Body of pancreas (tissue), 4 donors: ENCODE measurements around the gene PREB. TPM values are rescaled to one million over a fixed set of nuclear protein-coding genes. Genes with fewer than 3 reads are reported as not detected.

Experiments used
- ATAC-seq: fragments of 150-250 bp; one replicate; pipeline ENCODE4 v1.9.1; 2016
- DNase-seq, 4 donors: peaks; one replicate each; pipeline ENCODE4 v3.0.0-alpha.2; 2019
- H3K27ac ChIP-seq, 4 donors: fragments of 200-600 bp; sonication (generic); 1 replicate in 3 of 4; 2 replicates in 1 of 4; pipeline versions ENCODE4 v1.5.1 to v1.6.1; 2016 to 2019; ENCODE audit warnings: mild to moderate bottlenecking in 1 of 4, mixed read lengths in 1 of 4, moderate library complexity in 1 of 4
- H3K27me3 ChIP-seq, 2 donors: fragments of 200-600 bp; sonication (generic); one replicate each; pipeline ENCODE4 v1.6.0; 2016; ENCODE audit warnings: mild to moderate bottlenecking in 1 of 2
- H3K36me3 ChIP-seq, 2 donors: fragments of 200-600 bp; sonication (generic); replicated peaks in 1 of 2; 2 replicates each; pipeline ENCODE4 v1.5.1; 2016; ENCODE audit warnings: low read depth in 2 of 2; ENCODE audit not compliant: insufficient read depth in 1 of 2
- H3K4me1 ChIP-seq: fragments of 200-600 bp; sonication (generic); one replicate; pipeline ENCODE4 v1.6.0; 2016
- H3K4me3 ChIP-seq, 2 donors: fragments of 200-600 bp; sonication (generic); 1 replicate in 1 of 2; 2 replicates in 1 of 2; pipeline ENCODE4 v1.5.1; 2016 to 2019
- H3K9me3 ChIP-seq, 3 donors: fragments of 200-600 bp; sonication (generic); 1 replicate in 2 of 3; 2 replicates in 1 of 3; pipeline ENCODE4 v1.5.1; 2016
- POLR2A ChIP-seq, 3 donors: fragments of 450-650 bp; IDR thresholded peaks; one replicate each; pipeline ENCODE4 v1.6.1; 2016; ENCODE audit warnings: antibody characterized with exemption in 3 of 3, mild to moderate bottlenecking in 2 of 3
- WGBS, 2 donors: methylation state at CpG; one replicate each; pipeline ENCODE4 v1.1.5; 2017; 5-methylcytosine and 5-hydroxymethylcytosine counted together
- intact Hi-C: fragments of 100-400 bp; cut with DNase I; formaldehyde crosslinking; loops from one replicate; pipeline ENCODE4 v1.15.1; 2023
- total RNA-seq, 2 donors: library from RNA; depleted of rRNA; stranded (reverse); fragments of >200 nt; gene quantifications; one replicate each; pipeline ENCODE4 v1.1.0, GENCODE V29; 2016
- TF ChIP-seq, protein P1 (sequence below), 7 experiments: fragments of 450-650 bp in 4 of 7; fragments of 200-600 bp in 3 of 7; sonication (generic) in 3 of 7; IDR thresholded peaks; one replicate each; pipeline ENCODE4 v1.5.1; 2016 to 2019; ENCODE audit warnings: antibody characterized with exemption in 7 of 7

PREB gene
- total RNA-seq, 2 donors from 2014 or later: 56.3 to 103 TPM

DNA sequence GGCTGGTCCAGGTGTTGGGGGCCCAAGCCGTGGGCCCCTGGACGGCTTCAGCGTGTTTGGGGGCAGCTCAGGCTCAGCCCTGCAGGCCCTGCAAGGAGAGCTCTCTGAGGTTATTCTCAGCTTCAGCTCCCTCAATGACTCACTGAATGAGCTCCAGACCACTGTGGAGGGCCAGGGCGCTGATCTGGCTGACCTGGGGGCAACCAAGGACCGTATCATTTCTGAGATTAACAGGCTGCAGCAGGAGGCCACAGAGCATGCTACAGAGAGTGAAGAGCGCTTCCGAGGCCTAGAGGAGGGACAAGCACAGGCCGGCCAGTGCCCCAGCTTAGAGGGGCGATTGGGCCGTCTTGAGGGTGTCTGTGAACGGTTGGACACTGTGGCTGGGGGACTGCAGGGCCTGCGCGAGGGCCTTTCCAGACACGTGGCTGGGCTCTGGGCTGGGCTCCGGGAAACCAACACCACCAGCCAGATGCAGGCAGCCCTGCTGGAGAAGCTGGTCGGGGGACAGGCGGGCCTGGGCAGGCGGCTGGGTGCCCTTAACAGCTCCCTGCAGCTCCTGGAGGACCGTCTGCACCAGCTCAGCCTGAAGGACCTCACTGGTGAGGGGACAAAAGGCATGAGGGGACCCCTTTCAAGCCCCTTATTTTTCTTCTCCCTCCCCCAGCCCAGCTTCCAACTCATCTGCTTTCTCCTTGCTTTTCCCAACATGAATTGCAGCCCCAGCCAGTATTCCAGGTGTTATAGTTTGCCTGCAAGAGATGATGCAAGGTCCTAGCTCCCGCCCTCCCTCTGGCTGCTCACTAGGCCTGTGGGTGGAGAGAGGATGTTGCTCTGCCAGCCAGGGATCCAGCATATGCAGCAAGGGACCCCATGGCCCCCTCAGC lies 50.8 kb downstream of the PREB start:
- H3K4me1 ChIP-seq: peaks cover 39% of the 10 kb centered on the region
- no peak overlapping the region for H3K27ac ChIP-seq
- H3K27me3 ChIP-seq: no peaks in the 10 kb centered on the region
- DNase-seq: no peak
- H3K9me3 ChIP-seq: no peaks in the 10 kb centered on the region
- 79 to 80% methylated on average over 8 to 20 of the region's 20 CpGs for WGBS, 2 donors
- intact Hi-C loops: no loop called here
- no peak for ATAC-seq
- no peak overlapping the region for H3K4me3 ChIP-seq
- no peak for TF ChIP-seq POLR2A (IDR thresholded peaks at IDR 0.05)
- TF ChIP-seq, protein P1, sequence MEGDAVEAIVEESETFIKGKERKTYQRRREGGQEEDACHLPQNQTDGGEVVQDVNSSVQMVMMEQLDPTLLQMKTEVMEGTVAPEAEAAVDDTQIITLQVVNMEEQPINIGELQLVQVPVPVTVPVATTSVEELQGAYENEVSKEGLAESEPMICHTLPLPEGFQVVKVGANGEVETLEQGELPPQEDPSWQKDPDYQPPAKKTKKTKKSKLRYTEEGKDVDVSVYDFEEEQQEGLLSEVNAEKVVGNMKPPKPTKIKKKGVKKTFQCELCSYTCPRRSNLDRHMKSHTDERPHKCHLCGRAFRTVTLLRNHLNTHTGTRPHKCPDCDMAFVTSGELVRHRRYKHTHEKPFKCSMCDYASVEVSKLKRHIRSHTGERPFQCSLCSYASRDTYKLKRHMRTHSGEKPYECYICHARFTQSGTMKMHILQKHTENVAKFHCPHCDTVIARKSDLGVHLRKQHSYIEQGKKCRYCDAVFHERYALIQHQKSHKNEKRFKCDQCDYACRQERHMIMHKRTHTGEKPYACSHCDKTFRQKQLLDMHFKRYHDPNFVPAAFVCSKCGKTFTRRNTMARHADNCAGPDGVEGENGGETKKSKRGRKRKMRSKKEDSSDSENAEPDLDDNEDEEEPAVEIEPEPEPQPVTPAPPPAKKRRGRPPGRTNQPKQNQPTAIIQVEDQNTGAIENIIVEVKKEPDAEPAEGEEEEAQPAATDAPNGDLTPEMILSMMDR (IDR thresholded peaks at IDR 0.05): no peak
- no peaks in the 10 kb centered on the region for H3K36me3 ChIP-seq

DNA sequence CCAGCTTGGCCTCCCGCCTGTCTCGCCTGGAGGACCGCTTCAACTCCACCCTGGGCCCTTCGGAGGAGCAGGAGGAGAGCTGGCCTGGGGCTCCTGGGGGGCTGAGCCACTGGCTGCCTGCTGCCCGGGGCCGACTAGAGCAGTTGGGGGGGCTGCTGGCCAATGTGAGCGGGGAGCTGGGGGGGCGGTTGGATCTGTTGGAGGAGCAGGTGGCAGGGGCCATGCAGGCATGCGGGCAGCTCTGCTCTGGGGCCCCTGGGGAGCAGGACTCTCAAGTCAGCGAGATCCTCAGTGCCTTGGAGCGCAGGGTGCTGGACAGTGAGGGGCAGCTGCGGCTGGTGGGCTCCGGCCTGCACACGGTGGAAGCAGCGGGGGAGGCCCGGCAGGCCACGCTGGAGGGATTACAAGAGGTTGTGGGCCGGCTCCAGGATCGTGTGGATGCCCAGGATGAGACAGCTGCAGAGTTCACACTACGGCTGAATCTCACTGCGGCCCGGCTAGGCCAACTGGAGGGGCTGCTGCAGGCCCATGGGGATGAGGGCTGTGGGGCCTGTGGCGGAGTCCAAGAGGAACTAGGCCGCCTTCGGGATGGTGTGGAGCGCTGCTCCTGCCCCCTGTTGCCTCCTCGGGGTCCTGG lies 51.5 kb downstream of the PREB start:
- ATAC-seq: no peak
- intact Hi-C loops: no loop called here
- H3K4me3 ChIP-seq: no peak overlapping the region
- H3K27ac ChIP-seq: no peak overlapping the region
- 79 to 85% methylated on average over 11 to 21 of the region's 27 CpGs for WGBS, 2 donors
- H3K36me3 ChIP-seq: no peaks in the 10 kb centered on the region
- peaks cover 39% of the 10 kb centered on the region for H3K4me1 ChIP-seq
- no peaks in the 10 kb centered on the region for H3K27me3 ChIP-seq
- no peak for DNase-seq
- TF ChIP-seq, protein P1 (IDR thresholded peaks at IDR 0.05): no peak
- no peak for TF ChIP-seq POLR2A (IDR thresholded peaks at IDR 0.05)
- no peaks in the 10 kb centered on the region for H3K9me3 ChIP-seq

DNA sequence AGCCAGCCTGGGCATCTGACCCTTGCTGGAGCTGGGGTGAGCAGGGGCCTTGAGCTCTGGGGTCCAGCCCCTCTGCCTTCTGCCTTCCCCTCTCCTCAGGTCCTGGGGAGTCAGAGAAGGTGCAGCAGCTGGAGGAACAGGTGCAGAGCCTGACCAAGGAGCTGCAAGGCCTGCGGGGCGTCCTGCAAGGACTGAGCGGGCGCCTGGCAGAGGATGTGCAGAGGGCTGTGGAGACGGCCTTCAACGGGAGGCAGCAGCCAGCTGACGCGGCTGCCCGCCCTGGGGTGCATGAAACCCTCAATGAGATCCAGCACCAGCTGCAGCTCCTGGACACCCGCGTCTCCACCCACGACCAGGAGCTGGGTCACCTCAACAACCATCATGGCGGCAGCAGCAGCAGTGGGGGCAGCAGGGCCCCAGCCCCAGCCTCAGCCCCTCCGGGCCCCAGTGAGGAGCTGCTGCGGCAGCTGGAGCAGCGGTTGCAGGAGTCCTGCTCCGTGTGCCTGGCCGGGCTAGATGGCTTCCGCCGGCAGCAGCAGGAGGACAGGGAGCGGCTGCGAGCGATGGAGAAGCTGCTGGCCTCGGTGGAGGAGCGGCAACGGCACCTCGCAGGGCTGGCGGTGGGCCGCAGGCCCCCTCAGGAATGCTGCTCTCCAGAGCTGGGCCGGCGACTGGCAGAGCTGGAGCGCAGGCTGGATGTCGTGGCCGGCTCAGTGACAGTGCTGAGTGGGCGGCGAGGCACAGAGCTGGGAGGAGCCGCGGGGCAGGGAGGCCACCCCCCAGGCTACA lies 52.3 kb downstream of the PREB start:
- TF ChIP-seq, protein P1 (IDR thresholded peaks at IDR 0.05): no peak
- TF ChIP-seq POLR2A (IDR thresholded peaks at IDR 0.05): no peak
- Histone ChIP-seq H3K27me3 (no peaks in the 10 kb centered on the region), H3K4me1 (peaks cover 34% of the 10 kb centered on the region), H3K4me3 (no peak overlapping the region), H3K36me3 (no peaks in the 10 kb centered on the region), H3K27ac (peak overlapping the region in 2 of 4 donors; percentile 89 to 90), H3K9me3 (no peaks in the 10 kb centered on the region)
- intact Hi-C loops: no loop called here
- DNase-seq (no peak), ATAC-seq (no peak)
- 84 to 86% methylated on average over 5 to 33 of the region's 38 CpGs for WGBS, 2 donors

Other genes with a start within 250 kb of the PREB start
- gene MAPRE3, start 164.0 kb downstream of the PREB start, total RNA-seq: 10 to 100 TPM in 1 of 2 donors, 1 to 10 TPM in 1; 9.3 to 15.8 TPM
- gene TMEM214, start 101.7 kb downstream of the PREB start, total RNA-seq: 100 to 1,000 TPM in 1 of 2 donors, 10 to 100 TPM in 1; 59.9 to 119 TPM
- gene AGBL5, start 83.0 kb downstream of the PREB start, total RNA-seq: 10 to 100 TPM in 1 of 2 donors, 1 to 10 TPM in 1; 5.6 to 12.2 TPM
- gene OST4, start 63.0 kb downstream of the PREB start, total RNA-seq: 100 to 1,000 TPM; 103 to 129 TPM
- gene EMILIN1, start 56.0 kb downstream of the PREB start, total RNA-seq: 10 to 100 TPM; 21.8 to 24.1 TPM
- 1 to 10 TPM; 4.2 to 7.3 TPM for gene KHK, start 47.9 kb downstream of the PREB start, total RNA-seq
- 1 to 10 TPM; 1.0 to 3.0 TPM for gene CGREF1, start 15.5 kb downstream of the PREB start, total RNA-seq
- gene ABHD1, start 10.8 kb downstream of the PREB start, total RNA-seq: under 1 TPM in 1 of 2 donors, not detected in 1; 0.33 TPM
- gene PRR30, start 4.8 kb upstream of the PREB start, total RNA-seq: not detected
- gene TCF23, start 14.4 kb upstream of the PREB start, total RNA-seq: under 1 TPM; under 0.01 to 0.66 TPM
- 10 to 100 TPM; 69.2 to 75.0 TPM for gene ATRAID, start 77.4 kb upstream of the PREB start, total RNA-seq
- 10 to 100 TPM; 17.4 to 34.6 TPM for gene SLC5A6, start 77.6 kb upstream of the PREB start, total RNA-seq
- 10 to 100 TPM; 18.4 to 36.9 TPM for gene CAD, start 82.7 kb upstream of the PREB start, total RNA-seq
- not detected for gene SLC30A3, start 128.4 kb upstream of the PREB start, total RNA-seq
- 1 to 10 TPM in 1 of 2 donors, not detected in 1; 1.3 TPM for gene DNAJC5G, start 140.8 kb upstream of the PREB start, total RNA-seq
- gene TRIM54, start 147.8 kb upstream of the PREB start, total RNA-seq: under 1 TPM in 1 of 2 donors, not detected in 1; 0.26 TPM
- 1 to 10 TPM in 1 of 2 donors, not detected in 1; 2.9 TPM for gene UCN, start 173.8 kb upstream of the PREB start, total RNA-seq
- 10 to 100 TPM; 56.7 to 64.3 TPM for gene MPV17, start 188.5 kb upstream of the PREB start, total RNA-seq
- gene GTF3C2, start 222.1 kb upstream of the PREB start, total RNA-seq: 10 to 100 TPM; 26.2 to 73.2 TPM
- 10 to 100 TPM; 24.9 to 39.2 TPM for gene EIF2B4, start 235.7 kb upstream of the PREB start, total RNA-seq
- 10 to 100 TPM; 50.4 to 70.8 TPM for gene SNX17, start 236.0 kb upstream of the PREB start, total RNA-seq
- gene ZNF513, start 246.1 kb upstream of the PREB start, total RNA-seq: 10 to 100 TPM; 11.7 to 22.1 TPM